HepG2 (cell line): Measurements from ENCODE around the gene EDEM1.

ENCODE experiments used
- EZH2 ChIP-seq: conservative IDR thresholded peaks from 2 replicates; pipeline ENCODE4 v1.6.1; 2012; ENCODE audit warnings: mild to moderate bottlenecking, low read depth, low read length, moderate library complexity
- PHF20 ChIP-seq: sonication (generic); formaldehyde crosslinking; IDR thresholded peaks from 2 replicates; pipeline ENCODE4 v1.5.0; 2020; ENCODE audit warnings: mild to moderate bottlenecking, missing genetic modification reagents

DNA sequence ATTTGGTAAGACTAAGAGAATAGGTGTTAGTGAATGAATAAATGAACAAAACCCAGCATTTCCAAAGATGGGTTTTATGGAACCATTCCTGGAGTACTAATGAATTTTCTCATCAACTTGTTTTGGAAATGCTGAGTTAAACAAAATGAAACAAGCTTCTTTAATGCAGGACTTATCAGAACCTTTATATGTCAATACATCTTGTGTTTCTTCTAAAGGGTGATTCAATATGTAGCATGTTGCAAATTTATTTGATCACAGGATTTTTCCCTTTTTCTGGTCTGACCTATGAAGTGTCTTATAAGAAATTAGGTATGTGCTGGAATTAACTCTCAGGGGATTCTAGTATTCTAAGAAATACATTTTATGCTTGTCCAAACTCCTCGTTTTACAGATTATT is 53.2 kb downstream of the EDEM1 start:
- TF ChIP-seq PHF20 (no peak), EZH2 (no peak)
